Germinal center (tissue), 1 donor: ENCODE data around the gene LMNA.
"Not testable (repeated sequence)": the region's sequence is repeated elsewhere in the genome, so short reads cannot be mapped to it uniquely, and the experiment has no call there.

ENCODE experiments used
- DNase-seq: peaks from one replicate; pipeline ENCODE4 v3.0.0; 2012; ENCODE audit warnings: mixed read lengths, low spot score

LMNA gene

DNA sequence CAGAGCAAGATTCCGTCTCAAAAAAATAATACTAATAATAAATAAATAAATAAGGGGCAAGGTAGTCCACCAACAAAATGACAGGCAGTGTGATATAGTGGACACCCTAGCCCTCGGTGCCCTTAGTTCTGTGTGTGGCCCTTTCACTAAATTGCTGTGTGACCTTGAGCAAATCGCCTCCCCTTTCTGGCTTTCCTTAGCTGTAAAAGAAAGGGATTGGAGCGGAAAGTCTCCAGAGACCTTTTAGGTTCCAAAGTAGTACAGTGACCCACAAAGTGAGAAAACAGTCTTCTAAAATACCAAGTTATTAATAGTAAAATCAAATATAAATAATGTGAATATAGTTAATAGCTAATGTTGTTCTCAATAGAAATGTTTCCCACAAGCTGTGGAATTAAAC, 7.6 kb downstream of the LMNA start:
- DNase-seq: no peak

DNA sequence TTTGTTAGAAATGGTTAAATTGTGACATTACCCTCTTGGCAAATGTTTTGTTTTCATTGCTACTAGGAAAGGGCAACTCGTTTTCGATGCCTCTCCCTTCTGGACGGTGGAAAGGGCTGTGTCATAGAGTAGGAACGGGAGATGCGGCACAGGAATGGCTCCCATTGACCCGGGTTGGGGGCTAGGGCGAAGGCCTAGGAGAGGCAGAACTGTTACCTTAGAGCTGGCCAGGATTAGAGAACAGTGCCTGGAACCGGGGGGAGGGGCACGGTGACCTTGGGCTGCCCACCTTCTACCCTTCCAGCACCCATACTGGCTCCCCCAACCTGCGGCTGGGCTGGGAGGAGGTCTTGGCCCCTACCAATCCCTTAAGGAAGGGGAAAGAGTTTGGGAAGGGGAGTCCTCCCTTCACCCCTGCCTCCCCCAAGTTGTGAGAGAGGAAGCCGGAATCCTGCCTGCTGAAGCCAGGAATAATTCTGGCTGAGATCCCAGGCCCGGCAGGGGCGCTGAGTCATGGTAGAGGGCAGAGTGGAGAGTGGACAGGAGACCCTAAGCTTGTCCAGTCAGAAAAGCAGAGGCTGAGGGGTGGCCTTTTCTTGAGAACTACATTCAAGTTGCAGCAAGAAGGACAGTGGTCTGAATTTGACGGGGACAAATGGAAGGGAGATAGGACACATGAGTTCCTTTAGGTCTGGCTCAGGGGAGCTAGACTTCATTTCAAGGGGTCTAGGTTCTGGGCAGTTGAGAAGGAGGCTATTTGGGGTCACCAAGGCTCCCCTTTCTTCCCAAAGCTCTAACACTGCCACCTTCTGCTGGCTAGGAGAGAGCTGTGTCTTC, 8.2 kb downstream of the LMNA start:
- no peak for DNase-seq

DNA sequence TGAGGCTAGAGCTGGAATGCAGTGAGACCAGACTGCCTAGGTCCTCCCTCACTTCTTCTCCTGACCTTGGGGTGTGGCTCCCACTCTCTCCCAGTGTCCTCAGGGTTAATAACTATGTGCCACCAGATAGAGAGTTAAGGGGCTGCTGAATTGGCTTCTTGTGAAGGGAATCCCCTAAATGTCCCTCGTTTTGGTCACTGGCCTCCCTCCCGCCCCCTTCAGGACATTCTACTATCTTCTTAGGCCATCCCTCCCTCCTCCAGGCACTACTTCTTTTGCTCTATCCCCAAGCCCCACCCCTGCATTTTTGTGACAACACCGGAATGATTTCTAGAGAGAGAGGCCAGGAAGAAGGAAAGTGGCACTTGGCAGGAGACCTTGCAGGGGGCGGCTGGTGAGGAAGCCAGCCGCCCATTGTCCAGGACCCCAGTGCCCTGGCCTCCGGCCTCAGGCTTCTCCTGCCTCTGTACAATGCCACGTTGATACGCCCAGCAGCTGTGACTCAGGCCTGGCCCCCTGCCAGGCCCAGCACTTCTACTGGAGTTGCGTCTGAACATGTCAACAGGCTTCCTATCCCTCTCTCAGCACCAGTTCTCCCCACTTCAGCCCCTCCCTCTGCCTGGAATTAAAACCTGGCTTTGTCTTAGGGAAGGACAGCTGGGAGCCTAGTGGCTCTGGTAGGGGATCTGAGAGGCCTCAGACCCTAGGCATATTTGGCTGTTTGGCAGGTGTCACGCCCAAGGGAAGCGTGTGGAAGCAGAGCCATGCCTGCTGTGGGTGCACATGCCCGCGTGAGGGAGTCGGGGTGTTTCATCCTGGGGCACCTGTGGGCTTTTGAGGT, 9.1 kb downstream of the LMNA start:
- DNase-seq: no peak

DNA sequence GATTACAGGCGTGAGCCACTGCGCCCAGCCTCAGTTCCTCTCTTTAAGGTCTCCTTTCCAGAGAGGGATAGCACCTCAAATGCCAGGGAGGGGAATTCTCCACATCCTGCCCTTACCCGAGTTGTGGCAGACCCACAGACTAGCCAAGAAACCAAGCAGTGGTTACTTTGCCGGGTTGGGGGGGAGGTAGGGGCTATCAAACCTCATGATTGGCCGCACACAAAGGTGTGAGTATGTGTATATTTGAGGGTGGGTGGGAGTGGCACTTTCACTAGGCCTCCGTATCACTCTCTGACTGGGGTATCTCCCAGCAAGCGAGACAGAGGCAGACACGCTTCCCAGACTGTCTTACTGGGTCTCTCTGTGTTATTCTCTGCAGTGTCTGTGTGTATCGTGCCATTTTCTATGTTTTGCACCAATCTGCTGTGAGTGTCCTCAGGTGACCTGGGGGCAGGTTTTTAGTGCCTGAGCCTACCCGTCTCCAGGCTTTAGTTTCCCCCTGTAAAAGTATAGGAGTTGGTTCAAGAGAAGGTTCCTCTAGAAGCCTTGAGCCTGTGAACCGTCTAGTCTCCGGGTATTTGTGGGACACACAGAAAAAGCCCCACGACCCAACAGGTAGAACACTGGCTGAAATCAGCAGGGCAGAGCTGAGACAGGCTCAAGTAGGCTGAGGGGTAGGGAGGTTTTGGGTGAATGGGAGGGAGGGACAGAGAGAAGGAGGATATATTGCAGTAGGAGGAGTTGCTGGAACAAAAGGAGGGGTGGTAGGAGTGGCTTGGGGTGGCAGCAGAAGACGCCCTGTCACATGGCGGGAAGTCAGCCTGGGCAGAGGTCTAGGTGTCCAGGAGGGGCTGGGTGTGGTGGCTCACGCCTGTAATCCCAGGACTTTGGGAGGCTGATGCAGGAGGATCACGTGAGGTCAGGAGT, 10.3 kb downstream of the LMNA start:
- DNase-seq: no peak

DNA sequence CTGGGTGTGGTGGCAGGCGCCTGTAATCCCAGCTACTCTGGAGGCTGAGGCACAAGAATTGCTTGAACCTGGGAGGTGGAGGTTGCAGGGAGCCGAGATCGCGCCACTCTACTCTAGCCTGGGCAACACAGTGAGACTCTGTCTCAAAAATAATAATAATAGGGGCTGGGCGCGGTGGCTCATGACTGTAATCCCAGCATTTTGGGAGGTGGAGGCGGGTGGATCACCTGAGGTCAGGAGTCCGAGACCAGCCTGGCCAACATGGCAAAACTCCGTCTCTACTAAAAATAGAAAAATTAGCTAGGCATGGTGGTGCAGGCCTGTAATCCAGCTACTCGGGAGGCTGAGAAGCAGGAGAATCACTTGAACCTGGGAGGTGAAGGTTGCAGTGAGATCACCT, 11.0 kb downstream of the LMNA start:
- DNase-seq: not testable (repeated sequence)

DNA sequence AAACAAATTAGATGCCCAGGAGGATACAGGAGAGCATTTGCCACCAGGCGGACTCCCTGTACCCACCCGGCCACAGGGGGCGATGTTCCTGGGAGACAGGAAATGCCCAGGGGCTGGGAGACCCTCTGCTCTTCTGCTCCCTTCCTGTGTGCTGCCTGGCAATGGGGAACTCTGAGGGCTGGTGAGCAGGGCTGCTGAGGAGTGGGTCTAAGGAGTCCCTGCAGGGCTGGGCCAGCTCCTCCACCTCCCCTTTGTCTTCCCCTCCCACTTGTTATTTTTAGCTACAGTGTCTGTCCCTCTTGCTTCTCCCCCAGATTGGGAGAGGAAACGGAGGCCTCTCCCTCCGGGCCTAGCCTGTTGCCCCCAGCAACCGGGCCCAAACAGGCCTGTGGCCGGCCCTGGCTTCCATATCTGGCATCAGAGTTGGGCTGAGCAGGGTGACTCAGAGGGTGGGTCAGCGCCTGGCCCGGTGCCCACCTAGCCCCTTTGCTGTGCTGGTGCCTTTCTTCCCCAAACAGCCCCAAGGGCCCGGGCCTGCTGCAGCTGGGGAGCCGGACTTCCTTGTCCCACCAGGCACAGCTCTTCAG, 11.6 kb downstream of the LMNA start:
- DNase-seq: no peak

DNA sequence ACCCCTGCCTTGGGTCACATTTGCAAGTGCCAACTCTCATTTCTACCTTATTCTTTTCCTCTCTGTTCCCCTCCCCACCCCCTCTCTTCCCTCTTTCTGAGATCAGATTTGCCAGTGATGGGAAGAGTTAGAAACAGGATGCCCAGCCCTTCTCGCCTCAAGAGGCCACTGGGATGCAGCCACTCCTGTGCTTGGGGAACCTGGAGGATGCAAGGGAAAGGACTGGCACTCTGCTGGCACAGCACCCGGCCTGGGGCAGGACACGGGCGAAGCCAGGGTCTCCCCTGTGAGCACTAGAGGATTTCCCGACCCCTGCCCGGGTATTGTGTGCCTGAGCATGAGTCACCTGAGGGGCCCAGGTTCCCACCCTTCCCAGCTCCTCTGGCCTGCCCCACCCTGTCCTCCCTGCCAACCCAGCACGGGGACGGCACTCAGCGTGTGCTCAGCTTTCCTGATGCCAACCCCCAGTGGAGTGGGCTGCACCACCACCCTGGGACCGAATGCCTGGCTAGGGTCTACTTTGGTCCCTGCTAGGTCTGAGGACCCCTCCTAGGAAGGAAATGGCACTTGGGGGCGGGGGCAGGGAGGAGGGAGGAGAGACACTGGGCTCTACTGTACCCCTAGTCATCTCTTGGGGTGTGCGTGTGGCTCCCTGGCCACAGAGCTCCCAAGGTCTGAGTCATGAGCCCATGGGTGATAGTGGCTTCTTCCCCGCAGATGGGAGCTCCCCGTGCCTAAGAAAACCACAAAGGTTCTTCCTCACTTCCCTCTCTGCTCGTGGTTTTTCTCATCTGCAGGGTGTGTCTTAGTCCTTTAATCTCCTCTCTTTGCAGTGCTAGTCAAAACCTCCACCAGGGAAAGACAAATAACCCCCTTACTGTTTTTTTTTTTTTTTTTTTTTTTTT, 12.4 kb downstream of the LMNA start:
- no peak for DNase-seq

DNA sequence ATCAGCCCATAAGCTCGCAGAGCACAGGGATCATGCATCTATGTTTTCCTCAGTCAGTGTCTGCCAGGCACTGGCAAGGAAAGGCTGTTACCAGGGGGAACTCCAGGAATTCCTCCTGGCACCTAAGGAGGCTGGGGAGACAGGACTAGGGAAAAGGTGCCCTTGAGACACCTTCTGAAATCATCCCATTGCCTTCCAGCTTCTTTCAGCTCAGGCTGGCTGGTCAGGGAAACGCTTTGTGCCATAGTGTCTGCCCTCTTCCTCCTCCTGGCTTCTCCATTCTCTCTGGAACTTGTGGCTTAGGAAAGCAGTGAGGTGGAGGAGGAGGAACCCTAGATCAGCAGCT, 13.8 kb downstream of the LMNA start:
- DNase-seq: no peak

DNA sequence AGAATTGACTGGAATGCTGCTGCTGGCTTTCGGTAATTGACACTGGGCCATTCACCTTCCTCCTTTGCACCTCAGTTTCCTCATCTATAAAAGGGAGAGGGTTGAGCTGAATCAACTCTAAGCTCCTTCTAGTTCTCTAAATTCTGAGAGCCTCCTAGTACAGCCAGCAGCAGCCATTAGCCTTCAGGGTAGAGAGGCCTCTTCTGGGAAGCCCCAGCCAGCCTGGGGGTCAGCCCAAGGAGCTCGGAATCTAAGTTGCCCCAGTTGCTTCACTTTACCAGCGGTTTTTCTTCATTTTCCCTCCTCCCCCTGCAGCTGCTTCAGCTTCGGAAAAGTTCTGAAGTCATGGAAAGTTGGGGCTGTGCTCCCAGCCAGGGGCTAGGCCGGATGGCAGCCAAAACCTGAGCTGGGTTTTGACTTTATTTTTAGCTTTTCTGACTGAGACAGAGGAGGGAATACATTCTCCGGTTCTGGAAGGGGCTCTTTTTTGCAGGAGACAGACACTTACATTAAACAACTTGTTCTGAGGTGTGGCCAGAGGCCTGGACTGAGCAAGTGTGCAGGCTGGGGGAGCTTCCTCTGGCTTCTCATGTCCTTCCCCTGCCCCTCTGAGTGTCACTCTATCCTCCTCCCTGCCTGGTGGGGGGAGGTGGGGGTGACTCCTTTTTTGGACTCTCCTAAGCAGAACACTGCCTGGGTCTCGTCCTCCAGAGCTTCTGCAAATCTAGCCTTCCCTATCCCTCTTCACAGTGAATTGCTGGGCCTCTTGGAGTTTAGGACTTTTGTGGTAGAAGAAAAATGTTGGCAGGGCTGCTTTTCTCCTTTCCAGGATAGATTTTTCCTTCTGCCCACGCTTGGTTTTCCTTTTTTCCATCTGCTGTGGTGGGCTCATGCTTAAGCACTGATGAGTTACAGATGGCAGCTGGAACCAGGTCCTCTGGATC, 14.4 kb downstream of the LMNA start:
- no peak for DNase-seq

DNA sequence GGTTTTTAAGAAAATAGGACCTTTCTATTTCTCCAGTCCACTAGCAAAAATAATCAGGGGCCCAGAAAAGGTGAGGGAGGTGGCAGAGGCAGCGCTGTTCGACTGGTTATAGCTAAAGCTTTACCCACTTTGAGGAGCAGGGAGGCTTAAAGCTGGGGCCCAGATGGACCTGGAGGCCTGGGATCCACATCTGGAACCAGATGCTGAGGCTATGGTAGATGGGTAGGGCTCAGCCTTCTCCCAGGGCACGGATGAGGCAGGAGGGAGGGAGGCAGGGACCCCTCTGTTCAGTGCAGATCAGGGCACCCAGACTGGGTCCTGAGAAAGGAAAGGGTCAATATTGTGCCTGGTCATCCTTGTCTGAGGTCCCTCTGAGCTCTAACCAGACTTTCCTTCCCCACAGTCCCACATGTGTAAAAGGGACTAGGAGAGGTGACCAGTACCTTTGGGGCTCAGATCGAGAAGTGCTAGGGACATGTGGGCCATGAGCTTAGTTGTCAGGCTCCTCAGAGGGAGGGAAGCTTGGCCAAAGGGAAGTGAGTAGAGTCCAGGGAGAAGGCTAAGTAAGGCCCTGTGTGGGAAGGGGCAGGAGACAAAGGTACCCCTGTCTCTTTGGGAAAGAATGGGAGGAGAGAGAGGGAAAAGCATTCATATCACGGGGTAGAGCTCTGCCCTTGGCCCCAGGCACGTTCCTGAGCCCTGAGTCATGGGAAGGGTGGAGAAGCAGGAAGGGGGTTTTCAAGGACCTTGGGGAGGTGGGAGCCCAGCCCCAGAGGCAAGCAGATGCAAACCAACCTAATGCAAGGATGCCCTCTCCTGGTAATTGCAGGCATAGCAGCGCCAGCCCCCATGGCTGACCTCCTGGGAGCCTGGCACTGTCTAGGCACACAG, 15.4 kb downstream of the LMNA start:
- peak; percentile 63 for DNase-seq

DNA sequence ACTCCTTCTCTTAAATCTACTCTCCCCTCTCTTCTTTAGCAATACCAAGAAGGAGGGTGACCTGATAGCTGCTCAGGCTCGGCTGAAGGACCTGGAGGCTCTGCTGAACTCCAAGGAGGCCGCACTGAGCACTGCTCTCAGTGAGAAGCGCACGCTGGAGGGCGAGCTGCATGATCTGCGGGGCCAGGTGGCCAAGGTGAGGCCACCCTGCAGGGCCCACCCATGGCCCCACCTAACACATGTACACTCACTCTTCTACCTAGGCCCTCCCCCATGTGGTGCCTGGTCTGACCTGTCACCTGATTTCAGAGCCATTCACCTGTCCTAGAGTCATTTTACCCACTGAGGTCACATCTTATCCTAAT, 16.0 kb downstream of the LMNA start:
- DNase-seq: no peak

DNA sequence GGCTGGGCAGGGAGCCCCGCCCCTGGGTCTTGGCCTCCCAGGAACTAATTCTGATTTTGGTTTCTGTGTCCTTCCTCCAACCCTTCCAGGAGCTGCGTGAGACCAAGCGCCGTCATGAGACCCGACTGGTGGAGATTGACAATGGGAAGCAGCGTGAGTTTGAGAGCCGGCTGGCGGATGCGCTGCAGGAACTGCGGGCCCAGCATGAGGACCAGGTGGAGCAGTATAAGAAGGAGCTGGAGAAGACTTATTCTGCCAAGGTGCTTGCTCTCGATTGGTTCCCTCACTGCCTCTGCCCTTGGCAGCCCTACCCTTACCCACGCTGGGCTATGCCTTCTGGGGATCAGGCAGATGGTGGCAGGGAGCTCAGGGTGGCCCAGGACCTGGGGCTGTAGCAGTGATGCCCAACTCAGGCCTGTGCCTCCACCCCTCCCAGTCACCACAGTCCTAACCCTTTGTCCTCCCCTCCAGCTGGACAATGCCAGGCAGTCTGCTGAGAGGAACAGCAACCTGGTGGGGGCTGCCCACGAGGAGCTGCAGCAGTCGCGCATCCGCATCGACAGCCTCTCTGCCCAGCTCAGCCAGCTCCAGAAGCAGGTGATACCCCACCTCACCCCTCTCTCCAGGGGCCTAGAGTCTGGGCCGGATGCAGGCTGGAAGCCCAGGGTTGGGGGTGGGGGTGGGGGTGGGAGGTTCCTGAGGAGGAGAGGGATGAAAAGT, 20.4 kb downstream of the LMNA start:
- DNase-seq: no peak

DNA sequence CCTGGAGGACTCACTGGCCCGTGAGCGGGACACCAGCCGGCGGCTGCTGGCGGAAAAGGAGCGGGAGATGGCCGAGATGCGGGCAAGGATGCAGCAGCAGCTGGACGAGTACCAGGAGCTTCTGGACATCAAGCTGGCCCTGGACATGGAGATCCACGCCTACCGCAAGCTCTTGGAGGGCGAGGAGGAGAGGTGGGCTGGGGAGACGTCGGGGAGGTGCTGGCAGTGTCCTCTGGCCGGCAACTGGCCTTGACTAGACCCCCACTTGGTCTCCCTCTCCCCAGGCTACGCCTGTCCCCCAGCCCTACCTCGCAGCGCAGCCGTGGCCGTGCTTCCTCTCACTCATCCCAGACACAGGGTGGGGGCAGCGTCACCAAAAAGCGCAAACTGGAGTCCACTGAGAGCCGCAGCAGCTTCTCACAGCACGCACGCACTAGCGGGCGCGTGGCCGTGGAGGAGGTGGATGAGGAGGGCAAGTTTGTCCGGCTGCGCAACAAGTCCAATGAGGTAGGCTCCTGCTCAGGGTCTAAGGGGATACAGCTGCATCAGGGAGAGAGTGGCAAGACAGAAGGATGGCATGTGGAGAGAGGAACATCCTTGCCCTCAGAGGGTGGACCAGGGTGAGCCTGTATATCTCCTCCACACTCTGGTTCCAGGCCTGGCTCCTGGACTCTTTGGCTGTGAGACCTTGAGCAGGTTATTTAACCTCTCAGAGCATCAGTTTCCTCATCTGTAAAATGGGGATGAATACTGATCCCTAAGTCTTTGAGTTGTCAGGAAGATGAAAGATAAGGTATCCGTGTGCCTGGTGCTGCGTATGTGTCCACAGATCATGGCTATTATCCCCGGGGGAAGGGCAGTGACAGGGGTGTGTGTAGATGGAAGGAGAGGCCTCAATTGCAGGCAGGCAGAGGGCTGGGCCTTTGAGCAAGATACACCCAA, 21.7 kb downstream of the LMNA start:
- no peak for DNase-seq

DNA sequence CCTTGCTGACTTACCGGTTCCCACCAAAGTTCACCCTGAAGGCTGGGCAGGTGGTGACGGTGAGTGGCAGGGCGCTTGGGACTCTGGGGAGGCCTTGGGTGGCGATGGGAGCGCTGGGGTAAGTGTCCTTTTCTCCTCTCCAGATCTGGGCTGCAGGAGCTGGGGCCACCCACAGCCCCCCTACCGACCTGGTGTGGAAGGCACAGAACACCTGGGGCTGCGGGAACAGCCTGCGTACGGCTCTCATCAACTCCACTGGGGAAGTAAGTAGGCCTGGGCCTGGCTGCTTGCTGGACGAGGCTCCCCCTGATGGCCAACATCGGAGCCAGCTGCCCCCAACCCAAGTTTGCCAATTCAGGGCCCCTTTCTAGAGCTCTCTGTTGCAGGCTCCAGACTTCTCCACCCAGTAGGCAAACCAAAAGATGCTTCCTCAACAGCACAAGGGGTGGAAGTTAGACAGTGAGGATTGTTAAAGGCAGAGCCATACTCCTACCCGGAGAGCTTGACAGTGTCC, 22.5 kb downstream of the LMNA start:
- no peak for DNase-seq

DNA sequence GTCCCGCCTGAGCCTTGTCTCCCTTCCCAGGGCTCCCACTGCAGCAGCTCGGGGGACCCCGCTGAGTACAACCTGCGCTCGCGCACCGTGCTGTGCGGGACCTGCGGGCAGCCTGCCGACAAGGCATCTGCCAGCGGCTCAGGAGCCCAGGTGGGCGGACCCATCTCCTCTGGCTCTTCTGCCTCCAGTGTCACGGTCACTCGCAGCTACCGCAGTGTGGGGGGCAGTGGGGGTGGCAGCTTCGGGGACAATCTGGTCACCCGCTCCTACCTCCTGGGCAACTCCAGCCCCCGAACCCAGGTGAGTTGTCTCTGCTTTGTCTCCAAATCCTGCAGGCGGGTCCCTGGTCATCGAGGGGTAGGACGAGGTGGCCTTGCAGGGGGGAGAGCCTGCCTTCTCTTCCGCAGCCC, 24.0 kb downstream of the LMNA start:
- no peak for DNase-seq

DNA sequence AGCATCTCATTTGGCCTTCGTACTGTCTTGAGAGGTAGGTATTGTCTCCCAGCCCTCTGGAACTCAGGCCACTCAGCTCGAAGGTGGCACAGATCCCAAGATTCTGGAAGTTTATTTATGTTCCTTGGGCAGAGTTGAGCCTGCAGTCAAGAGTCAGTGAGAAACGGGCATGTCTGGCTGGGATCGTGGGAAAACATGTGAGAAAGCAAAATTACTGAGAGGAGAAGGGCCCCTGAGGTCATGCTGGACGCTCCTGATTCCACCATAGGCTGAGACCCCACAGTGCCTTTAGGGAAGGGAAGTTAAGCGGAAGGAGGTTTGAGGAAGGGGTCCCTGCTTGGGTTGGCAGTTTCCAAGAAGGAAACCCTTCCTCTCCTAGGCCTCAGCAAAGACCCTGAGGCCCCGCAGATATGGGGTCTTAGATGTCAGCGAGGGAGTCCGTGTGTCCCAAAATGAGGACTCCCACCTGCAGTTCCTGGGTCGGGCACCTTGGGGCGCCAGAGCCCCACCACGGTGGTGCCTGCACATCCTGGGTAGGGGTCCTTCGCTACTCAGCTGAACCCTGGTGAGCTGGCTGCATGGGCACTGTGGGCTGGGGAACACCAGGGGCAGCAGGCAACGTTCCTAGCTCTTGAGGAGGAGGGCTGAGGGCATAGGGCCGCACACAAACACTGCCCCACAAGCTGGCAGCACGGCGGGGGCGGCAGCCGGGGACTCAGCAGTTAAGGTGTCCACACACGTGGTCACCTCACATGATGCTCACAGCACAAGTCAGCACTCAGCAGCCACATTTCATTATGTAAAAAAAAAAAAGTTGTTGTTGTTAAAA, 26.6 kb downstream of the LMNA start:
- no peak for DNase-seq
